ENCODE data around the gene LCE1B. TPM values are rescaled to one million over a fixed set of nuclear protein-coding genes. Genes with fewer than 3 reads are reported as not detected.

The LCE1B gene
- total RNA-seq, 1 experiment from 2014 or later = not detected

DNA sequence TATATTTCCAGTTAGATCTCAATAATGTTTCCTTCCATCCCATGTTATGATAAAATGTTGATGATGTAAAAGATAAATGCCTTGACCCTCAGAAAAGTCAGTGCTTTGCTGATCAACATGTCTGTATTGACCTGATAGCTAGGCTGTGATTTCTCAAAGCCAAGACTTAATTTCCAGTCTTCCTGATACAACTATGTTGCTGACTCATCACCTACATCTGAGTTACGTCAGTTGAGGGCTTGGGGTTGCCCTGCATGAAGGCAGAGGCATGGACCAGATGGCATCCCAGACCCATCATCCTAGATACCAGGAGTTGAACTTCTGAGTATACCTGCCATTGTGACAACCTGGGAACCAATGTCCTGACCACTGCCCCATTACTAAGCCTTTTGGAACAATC lies 10.4 kb upstream of the LCE1B start:
- H3K56ac ChIP-seq (ENCODE audit: insufficient read length, low read depth, low read length) = no peak overlapping the region
- DNase-seq = no peak
- no peaks in the 10 kb centered on the region for H3K23me2 ChIP-seq (ENCODE audit: insufficient read length, low read depth, low read length, poor library complexity, severe bottlenecking)
- TF ChIP-seq, protein P1, sequence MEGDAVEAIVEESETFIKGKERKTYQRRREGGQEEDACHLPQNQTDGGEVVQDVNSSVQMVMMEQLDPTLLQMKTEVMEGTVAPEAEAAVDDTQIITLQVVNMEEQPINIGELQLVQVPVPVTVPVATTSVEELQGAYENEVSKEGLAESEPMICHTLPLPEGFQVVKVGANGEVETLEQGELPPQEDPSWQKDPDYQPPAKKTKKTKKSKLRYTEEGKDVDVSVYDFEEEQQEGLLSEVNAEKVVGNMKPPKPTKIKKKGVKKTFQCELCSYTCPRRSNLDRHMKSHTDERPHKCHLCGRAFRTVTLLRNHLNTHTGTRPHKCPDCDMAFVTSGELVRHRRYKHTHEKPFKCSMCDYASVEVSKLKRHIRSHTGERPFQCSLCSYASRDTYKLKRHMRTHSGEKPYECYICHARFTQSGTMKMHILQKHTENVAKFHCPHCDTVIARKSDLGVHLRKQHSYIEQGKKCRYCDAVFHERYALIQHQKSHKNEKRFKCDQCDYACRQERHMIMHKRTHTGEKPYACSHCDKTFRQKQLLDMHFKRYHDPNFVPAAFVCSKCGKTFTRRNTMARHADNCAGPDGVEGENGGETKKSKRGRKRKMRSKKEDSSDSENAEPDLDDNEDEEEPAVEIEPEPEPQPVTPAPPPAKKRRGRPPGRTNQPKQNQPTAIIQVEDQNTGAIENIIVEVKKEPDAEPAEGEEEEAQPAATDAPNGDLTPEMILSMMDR (conservative IDR thresholded peaks at IDR 0.05) = no peak
- no CpG with 5 or more reads among the region's 1 CpG for WGBS (ENCODE audit: extremely low coverage, insufficient read length, low lambda C conversion rate)
- no peak overlapping the region for H2BK120ac ChIP-seq (ENCODE audit: low read depth, low read length, poor library complexity, severe bottlenecking)
- no peaks in the 10 kb centered on the region for H3K79me1 ChIP-seq (ENCODE audit: insufficient read depth, low read depth, low read length, poor library complexity, severe bottlenecking)
- no peak overlapping the region for H3K4ac ChIP-seq (ENCODE audit: low read depth, low read length)
- no peak overlapping the region for H2BK5ac ChIP-seq (ENCODE audit: insufficient read length, low read length)
- H3K9ac ChIP-seq (ENCODE audit: extremely low read depth, insufficient read length, low read length) = no peak overlapping the region
- H3K27me3 Mint-ChIP-seq (ENCODE audit: low read depth) = no peaks in the 10 kb centered on the region; the same call in 1 of the 2 replicates
- no peak overlapping the region for H3K27ac Mint-ChIP-seq
- no peak overlapping the region for H4K5ac ChIP-seq (ENCODE audit: insufficient read length, low read depth, low read length)
- no peaks in the 10 kb centered on the region for H3K4me1 ChIP-seq (ENCODE audit: insufficient read depth, low read length)
- no peak overlapping the region for H3K18ac ChIP-seq (ENCODE audit: insufficient read length, low read depth, low read length)
- H3K4me2 ChIP-seq (ENCODE audit: insufficient read depth, insufficient read length, low read length) = no peak overlapping the region
- H3K79me2 ChIP-seq (ENCODE audit: insufficient read depth, low read length) = no peaks in the 10 kb centered on the region
- no peaks in the 10 kb centered on the region for H4K20me1 ChIP-seq (ENCODE audit: control insufficient read depth, insufficient read depth, insufficient read length)
- peaks cover 9 to 24% (median 11%) of the 10 kb centered on the region in 3 experiments for H3K36me3 Mint-ChIP-seq (ENCODE audit: insufficient read depth in 1 of 3, low read depth in 3 of 3)
- H2BK12ac ChIP-seq (ENCODE audit: insufficient read length, low read depth, low read length) = no peak overlapping the region
- no peak overlapping the region for H3K4me3 Mint-ChIP-seq
- peaks cover 86 to 90% of the 10 kb centered on the region in 2 experiments for H3K9me3 Mint-ChIP-seq
- H3K27me3 ChIP-seq (ENCODE audit: insufficient read depth, low read length) = no peaks in the 10 kb centered on the region; the same call in 1 of the 2 replicates
- H3T11ph ChIP-seq (ENCODE audit: low read length) = no peak overlapping the region
- H3K14ac ChIP-seq (ENCODE audit: insufficient read depth, low read length) = no peak overlapping the region
- no peak overlapping the region for H4K91ac ChIP-seq (ENCODE audit: insufficient read length, low read depth, low read length)
- no peak overlapping the region for H3K27ac ChIP-seq (ENCODE audit: insufficient read length, low read depth, low read length)
- no peak overlapping the region for H2BK15ac ChIP-seq (ENCODE audit: low read depth, low read length)
- H2AFZ ChIP-seq (ENCODE audit: low read length) = no peak overlapping the region
- no peak overlapping the region for H2BK20ac ChIP-seq (ENCODE audit: low read depth, low read length, poor library complexity, severe bottlenecking)
- H3K9me3 ChIP-seq (ENCODE audit: control insufficient read depth, low read depth, low read length) = peaks cover 65% of the 10 kb centered on the region
- H2AK5ac ChIP-seq (ENCODE audit: insufficient read length, low read length) = no peak overlapping the region
- H3K4me1 Mint-ChIP-seq = no peaks in the 10 kb centered on the region
- no peak overlapping the region for H4K8ac ChIP-seq (replicated peaks; ENCODE audit: insufficient read length, low read depth, low read length)
- H3K23ac ChIP-seq (ENCODE audit: insufficient read length, low read depth, low read length) = no peak overlapping the region
